ENCODE measurements around the gene COIL. TPM values are rescaled to one million over a fixed set of nuclear protein-coding genes. Genes with fewer than 3 reads are reported as not detected.

Gene COIL
- total and polyA plus RNA-seq, 9 of the 15 experiments (the other 6 are each of a cell fraction or from before 2014, with no cell fraction given): 23.9 to 41.3 (median 28.7) TPM

DNA sequence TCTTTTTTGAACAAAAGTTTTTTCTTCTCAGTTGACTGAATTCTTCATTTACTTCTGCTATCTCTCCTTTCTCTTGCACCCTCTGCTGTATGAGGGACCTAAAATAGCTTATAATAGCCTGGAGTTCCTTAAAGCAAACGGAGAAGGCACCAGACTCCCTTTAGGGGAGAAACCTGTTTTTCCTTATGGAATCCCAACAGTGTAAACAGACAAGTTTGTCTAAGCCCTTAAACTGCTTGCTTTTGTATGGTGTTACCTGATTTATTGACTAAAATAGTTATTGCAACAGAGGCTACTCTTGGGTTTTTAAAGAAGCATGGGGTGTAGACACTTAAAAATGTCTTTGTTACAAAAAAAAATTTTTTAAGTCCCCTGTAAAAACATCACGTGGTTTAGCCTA lies 34.1 kb downstream of the COIL start:
- intact Hi-C loops (cut with micrococcal nuclease): no loop called here
- no peak for DNase-seq (ENCODE audit: extremely low read depth in 1 of 4, low spot score in 3 of 4)
- Histone ChIP-seq H3K9ac (ENCODE audit: insufficient read depth in 1 of 2, low read depth in 2 of 2, low read length in 2 of 2) (no peak overlapping the region), H3K4me2 (ENCODE audit: insufficient read depth, low read length) (no peak overlapping the region), H3K4me3 (no peak overlapping the region), H4K20me1 (replicated peaks; ENCODE audit: control insufficient read depth, insufficient read depth, low read length) (no peaks in the 10 kb centered on the region), H3K4me1 (replicated peaks in 1 of 2; ENCODE audit: control insufficient read depth in 2 of 2, insufficient read depth in 2 of 2, low read length in 2 of 2) (no peaks in the 10 kb centered on the region; a peak in 1 of 5 replicates), H3K27ac (ENCODE audit: extremely low read depth, low read depth, low read length) (no peak overlapping the region), H3K9me3 (replicated peaks; ENCODE audit: control insufficient read depth, insufficient read depth, low read depth, low read length) (no peaks in the 10 kb centered on the region), H2AFZ (ENCODE audit: low read depth, low read length) (no peak overlapping the region), H3K9me1 (ENCODE audit: control insufficient read depth, insufficient read depth, low read length) (no peaks in the 10 kb centered on the region), H3K36me3 (ENCODE audit: control insufficient read depth, insufficient read depth, low read length) (no peaks in the 10 kb centered on the region), H3K79me2 (ENCODE audit: control insufficient read depth, insufficient read depth, low read length) (no peaks in the 10 kb centered on the region), H3K27me3 (ENCODE audit: control insufficient read depth in 2 of 2, insufficient read depth in 2 of 2, low read length in 2 of 2) (no peaks in the 10 kb centered on the region)
- ChIA-PET CTCF (ENCODE audit: low intra/inter-chr PET ratio) (no interaction called here), POLR2A (no interaction called here)
- no peak for FAIRE-seq
- TF ChIP-seq ZNF311 (CRISPR knock-in tag; IDR thresholded peaks at IDR 0.05) (no peak), HMG20A (CRISPR knock-in tag; conservative IDR thresholded peaks at IDR 0.05) (no peak), TEAD4 (IDR thresholded peaks at IDR 0.05; ENCODE audit: low read length) (no peak), TEAD4 (CRISPR knock-in tag; IDR thresholded peaks at IDR 0.05; ENCODE audit: borderline replicate concordance) (no peak), XRCC5 (IDR thresholded peaks at IDR 0.05; ENCODE audit: low read depth, low read length) (no peak), GABPA (tag; conservative IDR thresholded peaks at IDR 0.05; ENCODE audit: low read depth) (no peak)
- TF ChIP-seq, protein P1, sequence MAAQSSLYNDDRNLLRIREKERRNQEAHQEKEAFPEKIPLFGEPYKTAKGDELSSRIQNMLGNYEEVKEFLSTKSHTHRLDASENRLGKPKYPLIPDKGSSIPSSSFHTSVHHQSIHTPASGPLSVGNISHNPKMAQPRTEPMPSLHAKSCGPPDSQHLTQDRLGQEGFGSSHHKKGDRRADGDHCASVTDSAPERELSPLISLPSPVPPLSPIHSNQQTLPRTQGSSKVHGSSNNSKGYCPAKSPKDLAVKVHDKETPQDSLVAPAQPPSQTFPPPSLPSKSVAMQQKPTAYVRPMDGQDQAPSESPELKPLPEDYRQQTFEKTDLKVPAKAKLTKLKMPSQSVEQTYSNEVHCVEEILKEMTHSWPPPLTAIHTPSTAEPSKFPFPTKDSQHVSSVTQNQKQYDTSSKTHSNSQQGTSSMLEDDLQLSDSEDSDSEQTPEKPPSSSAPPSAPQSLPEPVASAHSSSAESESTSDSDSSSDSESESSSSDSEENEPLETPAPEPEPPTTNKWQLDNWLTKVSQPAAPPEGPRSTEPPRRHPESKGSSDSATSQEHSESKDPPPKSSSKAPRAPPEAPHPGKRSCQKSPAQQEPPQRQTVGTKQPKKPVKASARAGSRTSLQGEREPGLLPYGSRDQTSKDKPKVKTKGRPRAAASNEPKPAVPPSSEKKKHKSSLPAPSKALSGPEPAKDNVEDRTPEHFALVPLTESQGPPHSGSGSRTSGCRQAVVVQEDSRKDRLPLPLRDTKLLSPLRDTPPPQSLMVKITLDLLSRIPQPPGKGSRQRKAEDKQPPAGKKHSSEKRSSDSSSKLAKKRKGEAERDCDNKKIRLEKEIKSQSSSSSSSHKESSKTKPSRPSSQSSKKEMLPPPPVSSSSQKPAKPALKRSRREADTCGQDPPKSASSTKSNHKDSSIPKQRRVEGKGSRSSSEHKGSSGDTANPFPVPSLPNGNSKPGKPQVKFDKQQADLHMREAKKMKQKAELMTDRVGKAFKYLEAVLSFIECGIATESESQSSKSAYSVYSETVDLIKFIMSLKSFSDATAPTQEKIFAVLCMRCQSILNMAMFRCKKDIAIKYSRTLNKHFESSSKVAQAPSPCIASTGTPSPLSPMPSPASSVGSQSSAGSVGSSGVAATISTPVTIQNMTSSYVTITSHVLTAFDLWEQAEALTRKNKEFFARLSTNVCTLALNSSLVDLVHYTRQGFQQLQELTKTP (IDR thresholded peaks at IDR 0.05; ENCODE audit: low read depth in 1 of 2, partially characterized antibody in 2 of 2): peak in 1 of 2 experiments; percentile 2
- TF ChIP-seq, protein P2, sequence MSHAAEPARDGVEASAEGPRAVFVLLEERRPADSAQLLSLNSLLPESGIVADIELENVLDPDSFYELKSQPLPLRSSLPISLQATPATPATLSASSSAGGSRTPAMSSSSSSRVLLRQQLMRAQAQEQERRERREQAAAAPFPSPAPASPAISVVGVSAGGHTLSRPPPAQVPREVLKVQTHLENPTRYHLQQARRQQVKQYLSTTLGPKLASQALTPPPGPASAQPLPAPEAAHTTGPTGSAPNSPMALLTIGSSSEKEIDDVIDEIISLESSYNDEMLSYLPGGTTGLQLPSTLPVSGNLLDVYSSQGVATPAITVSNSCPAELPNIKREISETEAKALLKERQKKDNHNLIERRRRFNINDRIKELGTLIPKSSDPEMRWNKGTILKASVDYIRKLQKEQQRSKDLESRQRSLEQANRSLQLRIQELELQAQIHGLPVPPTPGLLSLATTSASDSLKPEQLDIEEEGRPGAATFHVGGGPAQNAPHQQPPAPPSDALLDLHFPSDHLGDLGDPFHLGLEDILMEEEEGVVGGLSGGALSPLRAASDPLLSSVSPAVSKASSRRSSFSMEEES (CRISPR knock-in tag; IDR thresholded peaks at IDR 0.05): peak; percentile 47
- TF ChIP-seq, protein P3, sequence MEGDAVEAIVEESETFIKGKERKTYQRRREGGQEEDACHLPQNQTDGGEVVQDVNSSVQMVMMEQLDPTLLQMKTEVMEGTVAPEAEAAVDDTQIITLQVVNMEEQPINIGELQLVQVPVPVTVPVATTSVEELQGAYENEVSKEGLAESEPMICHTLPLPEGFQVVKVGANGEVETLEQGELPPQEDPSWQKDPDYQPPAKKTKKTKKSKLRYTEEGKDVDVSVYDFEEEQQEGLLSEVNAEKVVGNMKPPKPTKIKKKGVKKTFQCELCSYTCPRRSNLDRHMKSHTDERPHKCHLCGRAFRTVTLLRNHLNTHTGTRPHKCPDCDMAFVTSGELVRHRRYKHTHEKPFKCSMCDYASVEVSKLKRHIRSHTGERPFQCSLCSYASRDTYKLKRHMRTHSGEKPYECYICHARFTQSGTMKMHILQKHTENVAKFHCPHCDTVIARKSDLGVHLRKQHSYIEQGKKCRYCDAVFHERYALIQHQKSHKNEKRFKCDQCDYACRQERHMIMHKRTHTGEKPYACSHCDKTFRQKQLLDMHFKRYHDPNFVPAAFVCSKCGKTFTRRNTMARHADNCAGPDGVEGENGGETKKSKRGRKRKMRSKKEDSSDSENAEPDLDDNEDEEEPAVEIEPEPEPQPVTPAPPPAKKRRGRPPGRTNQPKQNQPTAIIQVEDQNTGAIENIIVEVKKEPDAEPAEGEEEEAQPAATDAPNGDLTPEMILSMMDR (IDR thresholded peaks at IDR 0.05 in 2 of 3, conservative IDR thresholded peaks at IDR 0.05 in 1 of 3; ENCODE audit: insufficient read depth in 2 of 3, low read depth in 1 of 3, low read length in 3 of 3): peak in 1 of 3 experiments; percentile 8; a peak in 1 of 6 replicates
- WGBS (ENCODE audit: insufficient coverage, low coverage, missing lambda C conversion rate): 30% methylated on average over 2 of the region's 2 CpGs
- no peak for ATAC-seq
- BruUV-seq (replicated peaks): no TSS peak
- in situ Hi-C loops (cut with MboI): no loop called here
